Right cardiac atrium (tissue), 5 donors: Measurements from ENCODE around the gene DDX10. TPM values are rescaled to one million over a fixed set of nuclear protein-coding genes. Genes with fewer than 3 reads are reported as not detected.

ENCODE experiments used
- ATAC-seq, 2 donors: fragments of 200-7000 bp; cut with Tn5 transposase; one replicate each; pipeline versions ENCODE4 v1.8.0 to v1.9.1; 2020; ENCODE audit warnings: moderate library complexity in 2 of 2, mild to moderate bottlenecking in 1 of 2
- DNase-seq, 3 donors: peaks; one replicate each; pipeline ENCODE4 v3.0.0-alpha.2; 2020
- H3K27ac ChIP-seq: one replicate; pipeline ENCODE4 v1.5.1; 2013; ENCODE audit warnings: mild to moderate bottlenecking, low read length, control low read depth, moderate library complexity
- H3K27me3 ChIP-seq: one replicate; pipeline ENCODE4 v1.6.1; 2013; ENCODE audit not compliant: control insufficient read depth, insufficient read depth
- H3K4me1 ChIP-seq: one replicate; pipeline ENCODE4 v1.6.1; 2013; ENCODE audit warnings: low read length; ENCODE audit not compliant: control insufficient read depth, insufficient read depth
- H3K4me3 ChIP-seq: one replicate; pipeline ENCODE4 v1.5.1; 2013; ENCODE audit warnings: low read length, control low read depth
- H3K9me3 ChIP-seq: one replicate; pipeline ENCODE4 v1.6.1; 2013; ENCODE audit warnings: low read length; ENCODE audit not compliant: control insufficient read depth
- WGBS: extraction: QIAGEN DNeasy Blood & Tissue Kit; methylation state at CpG from one replicate; pipeline ENCODE4 v1.1.7; 2013; 5-methylcytosine and 5-hydroxymethylcytosine counted together
- intact Hi-C, 4 donors: fragments of 100-400 bp; cut with DNase I; formaldehyde crosslinking; loops; one replicate each; pipeline versions ENCODE4 v1.11.0 to v1.14.0; 2022 to 2023
- polyA plus RNA-seq: library from polyadenylated mRNA; stranded (reverse); fragments of 200-250 nt; gene quantifications from one replicate; pipeline ENCODE4 v1.2.3, GENCODE V29; 2013
- total RNA-seq, 4 donors: library from RNA; stranded (reverse); fragmentation: NEBNext Ultra II Directional; extraction: Animal tissue kit (Norgen Biotek cat#: 25700); gene quantifications; one replicate each; pipeline ENCODE4 v1.2.1, GENCODE V29; 2021
- donor health status: healthy with polysubstance abuse.
- donor health status: DM: no; HTN: yes; CAD: no.
- donor health status: DM: no; HTN: no; CAD: no.
- donor health status: DM: no; HTN: yes; CAD: no; lungs with severe emphysema.
- donor health status: DM: yes; HTN: yes; CAD: no.

The DDX10 gene
- total and polyA plus RNA-seq, 5 donors: 13.2 to 20.2 (median 14.9) TPM

GRCh38 chr11:108944471-108945178 lies 279.8 kb downstream of the DDX10 start:
- H3K27ac ChIP-seq: no peak overlapping the region
- no peaks in the 10 kb centered on the region for H3K9me3 ChIP-seq
- no peak overlapping the region for H3K4me3 ChIP-seq
- H3K27me3 ChIP-seq: no peaks in the 10 kb centered on the region
- H3K4me1 ChIP-seq: no peaks in the 10 kb centered on the region
- no peak for ATAC-seq
- intact Hi-C loops: no loop called here
- WGBS: 93% methylated on average over 6 of the region's 6 CpGs
- DNase-seq: no peak

- no peak overlapping the region for H3K27ac ChIP-seq
- no peak overlapping the region for H3K4me3 ChIP-seq
- ATAC-seq (no peak), DNase-seq (no peak)
- no peaks in the 10 kb centered on the region for H3K4me1 ChIP-seq
- WGBS: 64% methylated on average over 3 of the region's 3 CpGs
- no peaks in the 10 kb centered on the region for H3K9me3 ChIP-seq
- intact Hi-C loops: no loop called here
- H3K27me3 ChIP-seq: no peaks in the 10 kb centered on the region
Observed at GRCh38 chr11:108945341-108945740, 280.5 kb downstream of the DDX10 start.

- intact Hi-C loops: no loop called here
- ATAC-seq (no peak), DNase-seq (no peak)
- H3K9me3 ChIP-seq: no peaks in the 10 kb centered on the region
- WGBS: 90% methylated on average over 7 of the region's 7 CpGs
- H3K4me3 ChIP-seq: no peak overlapping the region
- H3K27ac ChIP-seq: no peak overlapping the region
- no peaks in the 10 kb centered on the region for H3K27me3 ChIP-seq
- H3K4me1 ChIP-seq: no peaks in the 10 kb centered on the region
Observed at GRCh38 chr11:108947654-108948570, 283.0 kb downstream of the DDX10 start.

- no peaks in the 10 kb centered on the region for H3K27me3 ChIP-seq
- no peaks in the 10 kb centered on the region for H3K4me1 ChIP-seq
- ATAC-seq (no peak), DNase-seq (no peak)
- intact Hi-C loops: no loop called here
- no peaks in the 10 kb centered on the region for H3K9me3 ChIP-seq
- 85% methylated on average over 7 of the region's 7 CpGs for WGBS
- no peak overlapping the region for H3K27ac ChIP-seq
- H3K4me3 ChIP-seq: no peak overlapping the region
Observed at GRCh38 chr11:108958368-108959104, 293.7 kb downstream of the DDX10 start.

GRCh38 chr11:108959105-108959761 lies 294.4 kb downstream of the DDX10 start:
- Histone ChIP-seq H3K4me3 (no peak overlapping the region), H3K27me3 (no peaks in the 10 kb centered on the region), H3K4me1 (no peaks in the 10 kb centered on the region), H3K9me3 (no peaks in the 10 kb centered on the region), H3K27ac (no peak overlapping the region)
- intact Hi-C loops: no loop called here
- ATAC-seq: no peak
- 62% methylated on average over 4 of the region's 4 CpGs for WGBS
- DNase-seq: no peak

- no peaks in the 10 kb centered on the region for H3K9me3 ChIP-seq
- H3K27ac ChIP-seq: no peak overlapping the region
- WGBS: 92% methylated on average over 3 of the region's 3 CpGs
- intact Hi-C loops: no loop called here
- H3K4me1 ChIP-seq: no peaks in the 10 kb centered on the region
- DNase-seq: no peak
- no peak overlapping the region for H3K4me3 ChIP-seq
- no peak for ATAC-seq
- H3K27me3 ChIP-seq: no peaks in the 10 kb centered on the region
Observed at GRCh38 chr11:108959874-108960273, 295.0 kb downstream of the DDX10 start.

- no peak overlapping the region for H3K4me3 ChIP-seq
- WGBS: 67% methylated on average over 5 of the region's 5 CpGs
- no peaks in the 10 kb centered on the region for H3K9me3 ChIP-seq
- no peaks in the 10 kb centered on the region for H3K4me1 ChIP-seq
- DNase-seq (no peak), ATAC-seq (no peak)
- no peak overlapping the region for H3K27ac ChIP-seq
- intact Hi-C loops: no loop called here
- no peaks in the 10 kb centered on the region for H3K27me3 ChIP-seq
Observed at GRCh38 chr11:108960501-108960900, 295.6 kb downstream of the DDX10 start.

- Histone ChIP-seq H3K27ac (no peak overlapping the region), H3K4me3 (no peak overlapping the region), H3K4me1 (no peaks in the 10 kb centered on the region), H3K27me3 (no peaks in the 10 kb centered on the region), H3K9me3 (no peaks in the 10 kb centered on the region)
- no peak for ATAC-seq
- intact Hi-C loops: no loop called here
- WGBS: 56% methylated on average over 4 of the region's 4 CpGs
- no peak for DNase-seq
Observed at GRCh38 chr11:108961095-108961494, 296.2 kb downstream of the DDX10 start.

- no peak overlapping the region for H3K27ac ChIP-seq
- H3K4me1 ChIP-seq: no peaks in the 10 kb centered on the region
- no peaks in the 10 kb centered on the region for H3K27me3 ChIP-seq
- no peak for ATAC-seq
- no peaks in the 10 kb centered on the region for H3K9me3 ChIP-seq
- 93% methylated on average over 4 of the region's 4 CpGs for WGBS
- intact Hi-C loops: no loop called here
- no peak for DNase-seq
- no peak overlapping the region for H3K4me3 ChIP-seq
Observed at GRCh38 chr11:108963118-108963517, 298.2 kb downstream of the DDX10 start.

GRCh38 chr11:108965306-108966001 lies 300.6 kb downstream of the DDX10 start:
- no peak overlapping the region for H3K27ac ChIP-seq
- intact Hi-C loops: no loop called here
- H3K27me3 ChIP-seq: no peaks in the 10 kb centered on the region
- no peaks in the 10 kb centered on the region for H3K9me3 ChIP-seq
- DNase-seq: no peak
- ATAC-seq: no peak
- WGBS: 73% methylated on average over 10 of the region's 10 CpGs
- no peak overlapping the region for H3K4me3 ChIP-seq
- no peaks in the 10 kb centered on the region for H3K4me1 ChIP-seq
